Ovary (tissue), 3 donors: Measurements from ENCODE around the gene ACTL9.

Experiments used
- CTCF ChIP-seq, 3 donors: fragments of 450-650 bp in 2 of 3; fragments of 200-600 bp in 1 of 3; IDR thresholded peaks; one replicate each; pipeline versions ENCODE4 v1.5.1 to v1.8.0; 2016 to 2022; ENCODE audit warnings: antibody characterized with exemption in 3 of 3, mild to moderate bottlenecking in 1 of 3
- POLR2A ChIP-seq: fragments of 450-650 bp; IDR thresholded peaks from one replicate; pipeline ENCODE4 v1.6.1; 2017; ENCODE audit warnings: antibody characterized with exemption, mild to moderate bottlenecking, moderate library complexity
- donor health status: DM: no; HTN: no; CAD: no.

- TF ChIP-seq CTCF (IDR thresholded peaks at IDR 0.05) = no peak
- TF ChIP-seq POLR2A = no peak
These were observed 38.7 kb downstream of the ACTL9 start for GRCh38 chr19:8659905-8660304.
